AG09319 (cell line): ENCODE data around the gene KRT80.

ENCODE experiments used
- DNase-seq: peaks from one replicate; pipeline ENCODE4 v3.0.0-alpha.2; 2010; ENCODE audit warnings: low read depth; ENCODE audit errors: extremely low read depth
- TF ChIP-seq, protein P1 (sequence below): IDR thresholded peaks from 2 replicates; pipeline ENCODE4 v1.5.1; 2011; ENCODE audit warnings: low read depth, mild to moderate bottlenecking, inconsistent platforms, low read length, moderate library complexity

Gene KRT80

DNA sequence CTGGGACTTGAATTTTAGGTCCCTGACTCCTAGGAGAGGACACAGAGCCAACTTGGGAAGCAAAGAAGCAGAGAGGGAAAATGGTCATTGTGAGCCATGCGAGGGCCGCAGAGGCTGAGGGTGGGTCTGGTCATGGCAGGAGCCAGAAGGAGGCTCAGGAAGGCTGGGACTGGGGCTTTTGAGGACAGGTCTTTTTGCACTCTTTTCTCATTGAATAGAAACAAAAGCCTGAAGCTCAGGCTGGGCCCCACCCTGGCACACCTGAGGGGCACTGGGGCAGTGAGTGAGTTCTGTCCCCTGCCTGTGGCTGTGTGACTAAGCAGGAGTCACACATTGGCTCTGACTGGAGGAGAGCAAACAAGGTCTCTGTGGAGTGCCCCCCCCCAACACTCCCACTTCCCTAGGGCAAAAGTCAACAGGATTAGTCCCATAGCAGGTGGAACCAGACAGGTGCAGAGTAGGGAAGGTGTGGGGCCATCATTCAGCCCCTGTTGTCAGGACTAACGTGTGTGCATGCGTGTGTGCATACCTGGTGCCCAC is 44.1 kb upstream of the KRT80 start:
- TF ChIP-seq, protein P1, sequence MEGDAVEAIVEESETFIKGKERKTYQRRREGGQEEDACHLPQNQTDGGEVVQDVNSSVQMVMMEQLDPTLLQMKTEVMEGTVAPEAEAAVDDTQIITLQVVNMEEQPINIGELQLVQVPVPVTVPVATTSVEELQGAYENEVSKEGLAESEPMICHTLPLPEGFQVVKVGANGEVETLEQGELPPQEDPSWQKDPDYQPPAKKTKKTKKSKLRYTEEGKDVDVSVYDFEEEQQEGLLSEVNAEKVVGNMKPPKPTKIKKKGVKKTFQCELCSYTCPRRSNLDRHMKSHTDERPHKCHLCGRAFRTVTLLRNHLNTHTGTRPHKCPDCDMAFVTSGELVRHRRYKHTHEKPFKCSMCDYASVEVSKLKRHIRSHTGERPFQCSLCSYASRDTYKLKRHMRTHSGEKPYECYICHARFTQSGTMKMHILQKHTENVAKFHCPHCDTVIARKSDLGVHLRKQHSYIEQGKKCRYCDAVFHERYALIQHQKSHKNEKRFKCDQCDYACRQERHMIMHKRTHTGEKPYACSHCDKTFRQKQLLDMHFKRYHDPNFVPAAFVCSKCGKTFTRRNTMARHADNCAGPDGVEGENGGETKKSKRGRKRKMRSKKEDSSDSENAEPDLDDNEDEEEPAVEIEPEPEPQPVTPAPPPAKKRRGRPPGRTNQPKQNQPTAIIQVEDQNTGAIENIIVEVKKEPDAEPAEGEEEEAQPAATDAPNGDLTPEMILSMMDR, result no peak
- DNase-seq, result no peak

DNA sequence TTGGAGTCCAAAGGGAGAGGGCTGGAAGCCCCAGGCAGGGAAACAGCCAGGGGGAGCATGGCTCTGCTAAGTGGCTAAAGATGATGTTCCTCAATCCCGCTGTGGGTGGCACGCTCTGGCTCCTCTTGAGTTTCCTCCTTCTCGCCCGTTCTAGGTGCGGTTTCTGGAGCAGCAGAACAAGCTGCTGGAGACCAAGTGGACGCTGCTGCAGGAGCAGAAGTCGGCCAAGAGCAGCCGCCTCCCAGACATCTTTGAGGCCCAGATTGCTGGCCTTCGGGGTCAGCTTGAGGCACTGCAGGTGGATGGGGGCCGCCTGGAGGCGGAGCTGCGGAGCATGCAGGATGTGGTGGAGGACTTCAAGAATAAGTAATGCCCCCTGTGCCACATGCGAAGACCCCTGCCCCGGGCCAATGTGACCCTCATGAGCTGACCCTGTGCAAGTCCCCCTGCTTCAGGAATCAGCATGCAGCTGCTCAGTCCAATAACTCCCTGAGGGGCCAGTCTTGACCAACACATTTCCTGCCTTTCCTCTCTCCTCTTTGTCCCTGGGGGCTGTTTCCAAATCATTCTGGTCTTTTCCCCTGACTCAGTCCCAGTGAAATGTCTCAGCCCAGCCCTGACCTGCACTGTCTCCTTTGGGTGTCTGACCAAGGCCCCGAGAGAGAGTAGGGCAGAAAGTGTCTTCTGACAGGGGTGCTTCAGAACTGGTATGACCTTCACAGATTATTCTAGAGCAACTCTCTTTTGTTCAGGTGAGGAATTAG is 43.4 kb upstream of the KRT80 start:
- TF ChIP-seq, protein P1, result no peak
- DNase-seq, result no peak

DNA sequence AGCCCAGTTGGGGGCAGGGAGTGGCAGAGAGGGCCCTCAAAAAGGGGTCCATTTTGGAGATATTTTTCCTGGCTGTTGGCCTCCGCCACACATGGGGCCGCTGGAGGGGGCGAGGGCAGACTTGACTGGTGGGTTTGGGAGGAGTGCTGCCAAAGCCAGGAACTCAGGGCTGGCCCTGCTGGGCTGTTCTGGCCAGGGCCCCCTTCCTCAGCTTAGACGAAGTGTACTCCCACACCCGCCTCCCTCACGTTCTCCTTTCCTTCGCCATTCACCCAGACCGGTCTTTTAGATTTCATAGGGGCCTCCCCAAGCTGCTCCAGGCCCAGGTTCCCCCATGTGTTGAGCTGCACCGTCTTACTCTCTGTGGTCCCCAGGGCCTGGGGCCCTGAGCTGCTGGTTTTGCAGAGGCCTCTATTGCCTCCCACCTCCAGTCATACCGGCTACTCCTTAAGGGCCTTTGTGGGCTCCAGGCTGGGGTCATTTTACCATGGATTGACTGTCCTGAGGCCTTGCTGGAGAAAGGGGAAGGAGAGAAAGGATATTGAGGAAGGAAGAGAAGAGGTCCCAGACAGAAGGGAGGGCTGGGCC is 42.5 kb upstream of the KRT80 start:
- DNase-seq, result no peak
- TF ChIP-seq, protein P1, result no peak

DNA sequence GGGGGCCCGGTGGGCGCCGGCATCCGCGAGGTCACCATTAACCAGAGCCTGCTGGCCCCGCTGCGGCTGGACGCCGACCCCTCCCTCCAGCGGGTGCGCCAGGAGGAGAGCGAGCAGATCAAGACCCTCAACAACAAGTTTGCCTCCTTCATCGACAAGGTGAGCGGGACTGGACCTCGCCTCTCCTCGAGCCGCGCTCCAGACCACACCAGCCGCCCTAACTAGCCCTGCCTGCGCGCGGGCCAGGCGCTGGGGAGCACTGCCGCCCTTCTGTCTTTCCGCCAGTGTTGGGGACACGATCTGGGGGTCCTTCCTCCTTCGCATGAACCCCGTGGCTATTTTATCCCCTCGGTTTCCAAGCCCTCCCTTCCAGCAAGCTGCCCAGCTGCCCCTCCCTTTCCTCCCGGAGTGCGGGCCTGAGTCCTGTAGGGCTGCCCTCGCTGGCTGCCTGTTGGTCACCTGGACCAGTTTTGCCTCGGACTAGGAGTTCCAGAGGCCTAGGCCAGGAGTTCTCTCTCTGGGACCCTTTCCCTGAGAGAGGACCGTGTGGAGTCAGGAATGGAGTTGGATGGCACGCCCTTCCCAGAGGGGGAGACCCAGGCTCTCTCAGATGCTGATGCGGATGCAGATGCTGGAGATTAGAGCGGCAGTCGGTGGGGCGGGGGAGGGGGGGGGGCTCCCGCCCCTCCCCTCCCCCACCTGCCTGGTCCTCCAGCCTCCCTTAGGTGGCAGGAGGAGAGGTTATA is 41.8 kb upstream of the KRT80 start:
- TF ChIP-seq, protein P1, result no peak
- DNase-seq, result no peak

DNA sequence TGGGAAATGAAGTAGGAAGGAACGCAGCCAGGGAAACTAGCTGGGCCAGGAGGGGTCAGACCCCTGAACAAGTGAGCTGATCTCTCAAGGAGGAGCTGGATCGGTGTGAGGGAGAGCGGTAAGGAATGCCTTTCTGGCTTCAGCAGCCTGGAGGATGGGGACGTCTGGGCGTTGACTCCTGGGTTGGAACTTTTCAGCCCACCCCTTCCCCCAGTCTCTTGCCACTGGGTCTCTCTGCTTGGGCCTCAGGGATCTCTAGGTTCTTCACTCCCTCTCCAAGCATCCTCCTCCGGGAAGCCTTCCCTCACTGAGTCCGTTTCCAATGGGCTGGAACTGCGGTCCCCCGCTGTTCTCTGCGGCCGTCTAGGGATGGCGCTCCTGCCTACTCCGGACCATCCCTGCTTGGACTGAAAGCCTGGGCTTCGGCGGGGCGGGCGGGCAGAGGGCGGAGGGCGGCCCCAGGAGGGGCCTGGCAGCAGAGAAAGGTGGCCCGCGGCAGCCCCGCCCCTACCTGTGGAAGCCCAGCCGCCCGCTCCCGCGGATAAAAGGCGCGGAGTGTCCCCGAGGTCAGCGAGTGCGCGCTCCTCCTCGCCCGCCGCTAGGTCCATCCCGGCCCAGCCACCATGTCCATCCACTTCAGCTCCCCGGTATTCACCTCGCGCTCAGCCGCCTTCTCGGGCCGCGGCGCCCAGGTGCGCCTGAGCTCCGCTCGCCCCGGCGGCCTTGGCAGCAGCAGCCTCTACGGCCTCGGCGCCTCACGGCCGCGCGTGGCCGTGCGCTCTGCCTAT is 41.1 kb upstream of the KRT80 start, which contains the start of gene KRT7:
Gene KRT7, plus strand, starts transcription at position 570 of the 788 bp plus-strand sequence. Its CDS starts 54 bp downstream, at position 624.
- TF ChIP-seq, protein P1, result no peak
- no peak for DNase-seq

DNA sequence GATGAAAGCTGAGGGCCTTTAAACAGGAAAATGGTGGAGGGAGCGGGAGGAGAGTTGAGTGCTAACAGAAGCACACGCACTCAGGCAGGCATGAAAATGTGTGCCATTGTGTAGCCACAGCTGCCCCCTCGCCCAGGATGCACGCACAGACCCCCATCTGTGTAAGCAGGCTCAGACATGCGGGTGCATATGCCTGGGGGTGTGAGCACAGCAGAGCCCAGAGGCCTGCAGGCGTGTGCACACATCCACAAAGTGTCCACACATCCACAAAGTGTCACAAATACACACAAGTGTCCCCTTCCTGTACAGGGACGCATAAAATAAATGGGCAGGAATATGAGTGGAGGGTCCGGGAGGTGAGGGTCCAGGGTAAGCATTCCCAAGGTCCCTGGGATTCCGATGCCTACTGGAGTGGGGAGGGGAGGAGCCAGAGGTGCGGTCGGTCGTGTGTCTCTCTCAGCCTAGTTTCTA is 40.4 kb upstream of the KRT80 start:
- DNase-seq, result no peak
- TF ChIP-seq, protein P1, result no peak
